ENCODE measurements around the gene PRXL2B.

GRCh38 chr1:2594641-2595131 lies 8.1 kb downstream of the PRXL2B start:
- TF ChIP-seq, protein P1, sequence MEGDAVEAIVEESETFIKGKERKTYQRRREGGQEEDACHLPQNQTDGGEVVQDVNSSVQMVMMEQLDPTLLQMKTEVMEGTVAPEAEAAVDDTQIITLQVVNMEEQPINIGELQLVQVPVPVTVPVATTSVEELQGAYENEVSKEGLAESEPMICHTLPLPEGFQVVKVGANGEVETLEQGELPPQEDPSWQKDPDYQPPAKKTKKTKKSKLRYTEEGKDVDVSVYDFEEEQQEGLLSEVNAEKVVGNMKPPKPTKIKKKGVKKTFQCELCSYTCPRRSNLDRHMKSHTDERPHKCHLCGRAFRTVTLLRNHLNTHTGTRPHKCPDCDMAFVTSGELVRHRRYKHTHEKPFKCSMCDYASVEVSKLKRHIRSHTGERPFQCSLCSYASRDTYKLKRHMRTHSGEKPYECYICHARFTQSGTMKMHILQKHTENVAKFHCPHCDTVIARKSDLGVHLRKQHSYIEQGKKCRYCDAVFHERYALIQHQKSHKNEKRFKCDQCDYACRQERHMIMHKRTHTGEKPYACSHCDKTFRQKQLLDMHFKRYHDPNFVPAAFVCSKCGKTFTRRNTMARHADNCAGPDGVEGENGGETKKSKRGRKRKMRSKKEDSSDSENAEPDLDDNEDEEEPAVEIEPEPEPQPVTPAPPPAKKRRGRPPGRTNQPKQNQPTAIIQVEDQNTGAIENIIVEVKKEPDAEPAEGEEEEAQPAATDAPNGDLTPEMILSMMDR (IDR thresholded peaks at IDR 0.05): no peak
- TF ChIP-seq POLR2A (IDR thresholded peaks at IDR 0.05): no peak
